Sigmoid colon (tissue), 7 donors: ENCODE data around the gene TRIM47. TPM values are rescaled to one million over a fixed set of nuclear protein-coding genes. Genes with fewer than 3 reads are reported as not detected.

ENCODE experiments used
- DNase-seq: peaks from one replicate; pipeline ENCODE4 v3.0.0-alpha.2; 2019
- H3K27ac ChIP-seq, 4 donors: fragments of 200-600 bp; sonication (generic); one replicate each; pipeline ENCODE4 v1.5.1; 2016 to 2019; ENCODE audit warnings: mild to moderate bottlenecking in 1 of 4
- H3K27me3 ChIP-seq, 3 donors: fragments of 200-600 bp; sonication (generic); one replicate each; pipeline ENCODE4 v1.5.1; 2019; ENCODE audit warnings: mild to moderate bottlenecking in 1 of 3
- H3K36me3 ChIP-seq, 4 donors: fragments of 200-600 bp; sonication (generic); one replicate each; pipeline ENCODE4 v1.5.1; 2016 to 2019
- H3K4me1 ChIP-seq, 4 donors: fragments of 200-600 bp; sonication (generic); one replicate each; pipeline ENCODE4 v1.5.1; 2017 to 2019
- H3K4me3 ChIP-seq, 4 donors: fragments of 200-600 bp; sonication (generic); one replicate each; pipeline ENCODE4 v1.5.1; 2017 to 2019; ENCODE audit warnings: mild to moderate bottlenecking in 2 of 4, moderate library complexity in 1 of 4
- H3K9me3 ChIP-seq, 4 donors: fragments of 200-600 bp in 3 of 4; sonication (generic) in 3 of 4; one replicate each; pipeline versions ENCODE4 v1.5.1 to v1.6.1; 2013 to 2019
- CTCF ChIP-seq, 4 experiments: fragments of 450-650 bp in 3 of 4; fragments of 200-600 bp in 1 of 4; IDR thresholded peaks; one replicate each; pipeline ENCODE4 v1.5.1; 2016 to 2019; ENCODE audit warnings: antibody characterized with exemption in 4 of 4, mild to moderate bottlenecking in 3 of 4, moderate library complexity in 2 of 4
- EP300 ChIP-seq, 4 donors: sonication (generic); formaldehyde crosslinking; IDR thresholded peaks; one replicate each; pipeline ENCODE4 v1.6.1; 2017; ENCODE audit warnings: antibody characterized with exemption in 4 of 4
- POLR2A ChIP-seq, 2 donors: fragments of 450-650 bp; IDR thresholded peaks; one replicate each; pipeline ENCODE4 v1.6.1; 2016; ENCODE audit warnings: antibody characterized with exemption in 2 of 2, mild to moderate bottlenecking in 2 of 2, moderate library complexity in 2 of 2
- POLR2AphosphoS5 ChIP-seq, 4 donors: sonication (generic); formaldehyde crosslinking; IDR thresholded peaks; one replicate each; pipeline ENCODE4 v1.6.1; 2017; ENCODE audit warnings: antibody characterized with exemption in 4 of 4
- WGBS, 2 donors: extraction: QIAGEN DNeasy Blood & Tissue Kit; methylation state at CpG; one replicate each; pipeline ENCODE4 v1.1.7; 2013; 5-methylcytosine and 5-hydroxymethylcytosine counted together
- intact Hi-C: fragments of 100-400 bp; cut with DNase I; formaldehyde crosslinking; loops from one replicate; pipeline ENCODE4 v1.15.1; 2023
- polyA plus RNA-seq, 3 donors: library from polyadenylated mRNA; stranded (reverse); fragments of 200-250 nt; gene quantifications; one replicate each; pipeline ENCODE4 v1.2.3, GENCODE V29; 2013
- total RNA-seq, 4 donors: library from RNA; depleted of rRNA; stranded (reverse); fragments of >200 nt; gene quantifications; one replicate each; pipeline ENCODE4 v1.1.0, GENCODE V29; 2016
- donor health status: healthy with polysubstance abuse.
- donor health status: Bipolar disorder and iron deficiency.
- donor health status: healthy.

The TRIM47 gene
- total and polyA plus RNA-seq, 7 donors: 27.8 to 41.0 (median 39.0) TPM

GRCh38 chr17:75904749-75905521, 26.6 kb upstream of the TRIM47 start, which contains the start of gene MRPL38:
TSS of gene MRPL38 (minus strand) at chr17:75904884. CDS start at chr17:75904875, 9 bp downstream.
- peak; percentile 97 for DNase-seq
- H3K9me3 ChIP-seq: no peaks in the 10 kb centered on the region
- H3K36me3 ChIP-seq: peaks cover 15 to 33% (median 18%) of the 10 kb centered on the region in 4 donors
- H3K27me3 ChIP-seq: no peaks in the 10 kb centered on the region
- peak within 1 kb of the TSS; percentile 86 to 93 (median 90) for H3K27ac ChIP-seq
- WGBS, 2 donors: 1 to 3% methylated on average over 68 to 69 of the region's 69 CpGs
- H3K4me1 ChIP-seq: peaks cover 0 to 19% (median 13%) of the 10 kb centered on the region in 4 donors
- peak within 1 kb of the TSS; percentile 71 to 83 (median 81) for H3K4me3 ChIP-seq
- peak in 1 of 2 donors; percentile 50 for TF ChIP-seq POLR2A (IDR thresholded peaks at IDR 0.05)
- peak; percentile 61 to 85 (median 84) for TF ChIP-seq POLR2AphosphoS5 (IDR thresholded peaks at IDR 0.05)
- no peak for TF ChIP-seq EP300 (IDR thresholded peaks at IDR 0.05)
- TF ChIP-seq CTCF (IDR thresholded peaks at IDR 0.05): peak; percentile 96 to 99 (median 98)
- intact Hi-C loops: loop anchor here (1.0 to 10.0 kb wide), 4 partner anchors 36 to 170 kb away; partner anchors contain the start of genes ACOX1, FBF1, GALR2 and SRP68

DNA sequence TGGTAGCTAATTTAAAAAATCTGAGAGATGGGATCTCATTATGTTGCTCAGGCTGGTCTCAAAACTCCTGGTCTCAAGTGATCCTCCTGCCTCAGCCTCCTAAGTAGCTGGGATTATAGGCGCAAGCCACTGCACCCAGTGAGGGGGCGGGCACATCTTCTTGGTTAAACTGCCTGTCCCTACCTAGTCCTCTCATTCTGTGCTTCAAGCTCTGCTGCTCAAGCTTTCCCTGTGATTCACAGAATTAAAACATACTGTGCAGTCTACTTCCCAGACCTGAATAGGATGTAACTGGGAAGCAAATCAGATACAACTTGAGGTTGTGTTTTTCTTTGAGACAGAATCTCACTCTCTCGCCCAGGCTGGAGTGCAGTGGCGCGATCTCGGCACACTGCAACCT, 24.0 kb upstream of the TRIM47 start:
- intact Hi-C loops: loop anchor here (10.0 kb wide), 1 partner anchor 172 kb away; the partner anchor contains the start of genes GALR2, SRP68 and ZACN
- WGBS, 2 donors: 95 to 97% methylated on average over 6 of the region's 6 CpGs
- H3K27me3 ChIP-seq: no peaks in the 10 kb centered on the region
- H3K4me1 ChIP-seq: peaks cover 0 to 22% (median 16%) of the 10 kb centered on the region in 4 donors
- peaks cover 25 to 51% (median 34%) of the 10 kb centered on the region in 4 donors for H3K36me3 ChIP-seq
- no peak overlapping the region for H3K4me3 ChIP-seq
- H3K9me3 ChIP-seq: no peaks in the 10 kb centered on the region
- DNase-seq: peak; percentile 54
- H3K27ac ChIP-seq: no peak overlapping the region
- TF ChIP-seq EP300 (IDR thresholded peaks at IDR 0.05): no peak
- no peak for TF ChIP-seq POLR2AphosphoS5 (IDR thresholded peaks at IDR 0.05)
- no peak for TF ChIP-seq POLR2A (IDR thresholded peaks at IDR 0.05)
- TF ChIP-seq CTCF (IDR thresholded peaks at IDR 0.05): no peak

- 92 to 94% methylated on average over 18 of the region's 18 CpGs for WGBS, 2 donors
- Histone ChIP-seq H3K36me3 (peaks cover 25 to 51% (median 34%) of the 10 kb centered on the region in 4 donors), H3K4me3 (no peak overlapping the region), H3K27ac (no peak overlapping the region), H3K27me3 (no peaks in the 10 kb centered on the region), H3K4me1 (peaks cover 0 to 28% (median 22%) of the 10 kb centered on the region in 4 donors), H3K9me3 (no peaks in the 10 kb centered on the region)
- peak; percentile 62 for DNase-seq
- TF ChIP-seq POLR2AphosphoS5 (IDR thresholded peaks at IDR 0.05) (no peak), POLR2A (IDR thresholded peaks at IDR 0.05) (no peak), CTCF (IDR thresholded peaks at IDR 0.05) (no peak), EP300 (IDR thresholded peaks at IDR 0.05) (no peak)
- intact Hi-C loops: loop anchor here (10.0 kb wide), 1 partner anchor 173 kb away; the partner anchor contains the start of genes GALR2, SRP68 and ZACN
Observed at GRCh38 chr17:75901727-75902126, 23.3 kb upstream of the TRIM47 start.

DNA sequence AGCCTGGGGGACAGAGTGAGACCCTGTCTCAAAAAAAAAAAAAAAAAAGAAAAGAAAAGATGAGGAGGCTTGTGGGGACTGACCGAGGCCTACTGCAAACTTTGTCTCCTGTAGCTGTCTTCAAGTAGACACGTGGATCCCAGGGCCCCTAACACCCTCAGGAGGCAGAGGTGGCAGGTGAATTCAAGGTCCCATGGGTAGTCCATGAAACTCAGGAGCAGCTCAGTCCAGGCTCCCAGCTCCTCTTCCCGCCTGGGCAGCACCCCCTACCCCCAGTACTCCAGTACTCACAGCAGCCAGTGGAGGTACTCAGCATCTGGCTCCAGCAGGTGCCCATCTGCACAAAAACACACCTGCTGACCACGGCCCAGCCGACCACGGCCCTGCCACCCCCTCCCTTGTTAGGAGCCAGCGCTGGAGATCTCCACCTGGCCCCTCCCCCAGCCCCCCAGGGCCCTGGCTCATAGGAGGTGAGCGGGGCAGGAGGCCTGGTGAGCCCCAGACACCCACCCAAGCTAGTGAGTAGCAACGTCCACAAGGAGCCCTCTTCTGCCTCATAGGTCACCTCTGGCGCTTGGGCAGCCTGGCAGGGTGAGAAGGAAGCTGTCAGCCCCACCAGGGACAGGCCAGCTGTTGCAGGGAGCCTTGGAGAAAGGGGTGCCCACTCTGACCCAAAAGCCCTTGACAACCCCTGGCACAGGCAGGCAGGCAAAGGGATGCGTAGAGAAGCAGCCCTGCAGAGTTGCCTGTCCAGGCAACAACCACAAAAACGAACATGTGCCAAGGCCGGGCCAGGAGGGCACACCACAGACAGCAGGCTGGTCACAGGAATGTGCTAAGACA, 22.5 kb upstream of the TRIM47 start:
- peaks cover 0 to 30% (median 22%) of the 10 kb centered on the region in 4 donors for H3K4me1 ChIP-seq
- no peak overlapping the region for H3K27ac ChIP-seq
- DNase-seq: peak; percentile 55
- no peaks in the 10 kb centered on the region for H3K27me3 ChIP-seq
- no peak overlapping the region for H3K4me3 ChIP-seq
- no peak for TF ChIP-seq CTCF (IDR thresholded peaks at IDR 0.05)
- no peak for TF ChIP-seq POLR2AphosphoS5 (IDR thresholded peaks at IDR 0.05)
- no peak for TF ChIP-seq EP300 (IDR thresholded peaks at IDR 0.05)
- TF ChIP-seq POLR2A (IDR thresholded peaks at IDR 0.05): no peak
- H3K36me3 ChIP-seq: peaks cover 25 to 51% (median 34%) of the 10 kb centered on the region in 4 donors
- intact Hi-C loops: loop anchor here (10.0 kb wide), 1 partner anchor 174 kb away; the partner anchor contains the start of genes GALR2, SRP68 and ZACN
- no peaks in the 10 kb centered on the region for H3K9me3 ChIP-seq
- 86 to 92% methylated on average over 13 of the region's 13 CpGs for WGBS, 2 donors
